Endothelial cell (in vitro differentiated cells): ENCODE data around the gene PSMB9. TPM values are rescaled to one million over a fixed set of nuclear protein-coding genes. Genes with fewer than 3 reads are reported as not detected.

ENCODE experiments used
- DNase-seq: peaks from one replicate; pipeline ENCODE4 v3.0.0; 2021; ENCODE audit warnings: low spot score
- H3K27ac Mint-ChIP-seq: one replicate; pipeline ENCODE4 v1.8.0; 2021; ENCODE audit warnings: mixed read lengths, inconsistent platforms; ENCODE audit not compliant: unreplicated experiment
- H3K27me3 Mint-ChIP-seq: one replicate; pipeline ENCODE4 v1.8.0; 2021; ENCODE audit warnings: mild to moderate bottlenecking, moderate library complexity, mixed read lengths, inconsistent platforms; ENCODE audit not compliant: unreplicated experiment
- H3K36me3 Mint-ChIP-seq: one replicate; pipeline ENCODE4 v1.8.0; 2021; ENCODE audit warnings: mild to moderate bottlenecking, low read depth, mixed read lengths, inconsistent platforms; ENCODE audit not compliant: unreplicated experiment
- H3K4me1 Mint-ChIP-seq: one replicate; pipeline ENCODE4 v1.8.0; 2021; ENCODE audit warnings: mild to moderate bottlenecking, mixed read lengths, inconsistent platforms; ENCODE audit not compliant: unreplicated experiment
- H3K4me3 Mint-ChIP-seq: one replicate; pipeline ENCODE4 v1.8.0; 2021; ENCODE audit warnings: mild to moderate bottlenecking, mixed read lengths, inconsistent platforms; ENCODE audit not compliant: unreplicated experiment
- H3K9me3 Mint-ChIP-seq: one replicate; pipeline ENCODE4 v1.8.0; 2021; ENCODE audit warnings: mixed read lengths, inconsistent platforms; ENCODE audit not compliant: unreplicated experiment
- CTCF ChIP-seq: fragments of 200-600 bp; sonication (generic); IDR thresholded peaks from one replicate; pipeline ENCODE4 v1.5.0; 2021; ENCODE audit warnings: antibody characterized with exemption; ENCODE audit not compliant: unreplicated experiment
- total RNA-seq: library from RNA; stranded (reverse); fragmentation: NEBNext Ultra II Directional; extraction: Animal tissue kit (Norgen Biotek cat#: 25700); gene quantifications from one replicate; pipeline ENCODE4 v1.2.1, GENCODE V29; 2021; ENCODE audit not compliant: unreplicated experiment

PSMB9 gene
- total RNA-seq, 1 donor from 2014 or later: not detected

DNA sequence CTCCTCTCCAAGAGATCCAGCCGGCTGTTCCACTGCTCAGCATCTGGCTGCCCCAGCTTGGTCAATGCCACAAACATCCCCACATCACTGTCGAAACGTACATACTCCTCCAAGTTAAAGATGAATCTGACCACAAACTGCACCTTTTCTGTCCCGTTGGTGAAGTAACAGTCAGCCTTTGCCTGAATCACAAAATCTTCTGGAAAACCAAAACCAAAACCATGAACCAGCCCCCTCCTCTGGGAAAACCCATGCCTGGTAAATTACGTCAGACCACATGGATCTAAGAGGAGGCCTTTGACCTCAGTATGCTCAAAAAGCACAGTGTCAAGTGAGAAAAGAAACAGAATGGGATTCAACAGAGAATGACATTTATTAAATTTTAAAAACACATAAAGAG lies 38.9 kb upstream of the PSMB9 start:
- H3K4me3 Mint-ChIP-seq: no peak overlapping the region
- no peak for TF ChIP-seq CTCF
- no peaks in the 10 kb centered on the region for H3K36me3 Mint-ChIP-seq
- no peaks in the 10 kb centered on the region for H3K4me1 Mint-ChIP-seq
- no peaks in the 10 kb centered on the region for H3K9me3 Mint-ChIP-seq
- peak overlapping the region; percentile 39 for H3K27ac Mint-ChIP-seq
- DNase-seq: no peak
- peaks cover 1% of the 10 kb centered on the region for H3K27me3 Mint-ChIP-seq

- Mint-ChIP-seq H3K4me3 (no peak overlapping the region), H3K9me3 (no peaks in the 10 kb centered on the region), H3K4me1 (no peaks in the 10 kb centered on the region), H3K27ac (no peak overlapping the region), H3K36me3 (no peaks in the 10 kb centered on the region), H3K27me3 (peaks cover 1% of the 10 kb centered on the region)
- DNase-seq: no peak
- no peak for TF ChIP-seq CTCF
Measured at GRCh38 chr6:32815996-32816395, 38.0 kb upstream of the PSMB9 start.

- Mint-ChIP-seq H3K36me3 (no peaks in the 10 kb centered on the region), H3K4me1 (no peaks in the 10 kb centered on the region), H3K4me3 (no peak within 1 kb of the TSS), H3K27me3 (peaks cover 1% of the 10 kb centered on the region), H3K27ac (no peak within 1 kb of the TSS), H3K9me3 (no peaks in the 10 kb centered on the region)
- no peak for TF ChIP-seq CTCF
- DNase-seq: no peak
Measured at GRCh38 chr6:32816746-32817204, 37.2 kb upstream of the PSMB9 start, which contains the start of gene HLA-DOB. TSS of gene HLA-DOB (minus strand) at chr6:32817002. CDS start at chr6:32816951, 51 bp downstream.

DNA sequence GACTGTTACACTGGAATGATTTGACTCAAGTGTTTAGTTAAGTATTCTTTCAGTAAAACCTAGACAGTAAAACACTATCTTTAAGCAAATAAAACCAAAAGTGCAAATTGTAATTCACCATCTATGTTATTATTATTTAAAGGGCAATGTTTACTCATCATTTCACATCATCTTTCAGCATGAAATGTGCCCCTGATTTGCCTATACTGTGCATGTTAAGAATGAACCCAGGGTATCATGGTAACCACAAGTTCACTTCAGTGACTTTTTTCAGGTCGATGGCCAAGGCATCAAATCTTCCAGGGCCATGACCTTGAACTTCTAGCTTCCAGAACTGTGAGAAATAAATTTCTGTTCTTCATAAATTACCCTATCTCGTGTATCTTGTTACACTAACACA lies 35.1 kb upstream of the PSMB9 start:
- Mint-ChIP-seq H3K27me3 (peaks cover 1% of the 10 kb centered on the region), H3K9me3 (no peaks in the 10 kb centered on the region)

DNA sequence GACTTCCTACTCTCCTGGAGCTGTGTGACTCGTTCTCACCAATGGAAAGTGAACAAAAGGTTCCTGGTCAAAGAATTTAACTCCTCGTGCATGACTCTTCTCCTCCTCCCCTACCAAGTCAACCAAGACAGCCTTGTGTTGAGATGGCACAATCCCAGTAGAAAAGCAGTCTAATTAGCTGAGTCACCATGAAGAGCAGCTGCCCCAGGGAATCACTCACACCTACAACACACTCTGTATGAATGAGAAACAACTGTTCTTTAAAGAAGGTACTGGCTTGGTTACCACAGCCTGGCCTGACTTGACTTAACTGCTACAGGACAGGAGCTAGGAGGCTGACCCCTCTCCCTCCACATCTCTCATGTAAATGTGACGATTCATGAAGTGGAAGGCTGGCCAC lies 34.3 kb upstream of the PSMB9 start:
- Mint-ChIP-seq H3K36me3 (no peaks in the 10 kb centered on the region), H3K27me3 (peaks cover 1% of the 10 kb centered on the region), H3K4me3 (no peak overlapping the region), H3K9me3 (no peaks in the 10 kb centered on the region), H3K27ac (no peak overlapping the region), H3K4me1 (no peaks in the 10 kb centered on the region)
- no peak for TF ChIP-seq CTCF
- no peak for DNase-seq

More for the DNA sequence above, 35.1 kb upstream of the PSMB9 start:
- Mint-ChIP-seq H3K4me3 (no peak overlapping the region), H3K4me1 (no peaks in the 10 kb centered on the region), H3K27ac (no peak overlapping the region), H3K36me3 (no peaks in the 10 kb centered on the region)
- no peak for DNase-seq
- TF ChIP-seq CTCF: no peak
